Psoas muscle (tissue), 8 donors: ENCODE results near the gene FAM219A. TPM values are rescaled to one million over a fixed set of nuclear protein-coding genes. Genes with fewer than 3 reads are reported as not detected.

Experiments
- ATAC-seq, 4 donors: fragments of 200-7000 bp; cut with Tn5 transposase; one replicate each; pipeline ENCODE4 v1.9.1; 2020; ENCODE audit warnings: moderate library complexity in 3 of 4, mild to moderate bottlenecking in 2 of 4
- DNase-seq, 2 donors: peaks; one replicate each; pipeline ENCODE4 v3.0.0-alpha.2; 2020
- H3K27ac ChIP-seq: fragments of 200-600 bp; one replicate; pipeline ENCODE4 v1.8.0; 2022
- H3K27me3 ChIP-seq, 3 donors: fragments of 200-600 bp in 1 of 3; one replicate each; pipeline versions ENCODE4 v1.6.1 to v1.8.0; 2013 to 2022; ENCODE audit warnings: low read length in 2 of 3, mild to moderate bottlenecking in 2 of 3, moderate library complexity in 1 of 3; ENCODE audit not compliant: insufficient read depth in 3 of 3
- H3K36me3 ChIP-seq, 2 donors: fragments of 200-600 bp in 1 of 2; one replicate each; pipeline versions ENCODE4 v1.6.1 to v1.8.0; 2013 to 2022; ENCODE audit warnings: low read depth in 1 of 2, mild to moderate bottlenecking in 1 of 2, moderate library complexity in 1 of 2; ENCODE audit not compliant: insufficient read depth in 1 of 2
- H3K4me1 ChIP-seq: fragments of 200-600 bp; one replicate; pipeline ENCODE4 v1.8.0; 2022
- H3K4me3 ChIP-seq: fragments of 200-600 bp; one replicate; pipeline ENCODE4 v1.8.0; 2022; ENCODE audit warnings: mild to moderate bottlenecking
- H3K9me3 ChIP-seq: fragments of 200-600 bp; one replicate; pipeline ENCODE4 v1.8.0; 2022
- WGBS, 3 donors: extraction: QIAGEN DNeasy Blood & Tissue Kit; methylation state at CpG; one replicate each; pipeline versions ENCODE4 v1.1.6 to v1.1.7; 2013; 5-methylcytosine and 5-hydroxymethylcytosine counted together
- intact Hi-C, 2 donors: fragments of 100-400 bp; cut with DNase I; formaldehyde crosslinking; loops; one replicate each; pipeline versions ENCODE4 v1.11.0 to v1.14.2; 2022
- polyA plus RNA-seq, 3 donors: library from polyadenylated mRNA; stranded (reverse); fragments of 200-250 nt; gene quantifications; one replicate each; pipeline ENCODE4 v1.2.3, GENCODE V29; 2013
- total RNA-seq, 4 donors: library from RNA; stranded (reverse); fragmentation: NEBNext Ultra II Directional in 2 of 4; extraction: Animal tissue kit (Norgen Biotek cat#: 25700) in 2 of 4; gene quantifications; one replicate each; pipeline versions ENCODE4 v1.2.1 to v1.2.4, GENCODE V29; 2021 to 2023
- TF ChIP-seq, protein P1 (sequence below): fragments of 200-600 bp; IDR thresholded peaks from one replicate; pipeline ENCODE4 v1.8.0; 2022; ENCODE audit warnings: antibody characterized with exemption
- donor health status: healthy with polysubstance abuse.
- donor health status: DM: no; HTN: no; CAD: no; lungs with moderate emphysema.
- donor health status: Bipolar disorder and iron deficiency.
- donor health status: healthy.
- donor health status: DM: yes; HTN: yes; CAD: no.
- donor health status: DM: no; HTN: no; CAD: no.
- donor health status: DM: no; HTN: no; CAD: no.
- donor health status: DM: yes; HTN: yes; CAD: no.

The FAM219A gene
- total and polyA plus RNA-seq, 7 donors: 25.4 to 99.4 (median 36.5) TPM

GRCh38 chr9:34373749-34374148 lies 84.6 kb downstream of the FAM219A start:
- peaks cover 0 to 28% of the 10 kb centered on the region in 2 donors for H3K36me3 ChIP-seq
- peaks cover 32% of the 10 kb centered on the region for H3K4me1 ChIP-seq
- peak overlapping the region; percentile 78 for H3K27ac ChIP-seq
- H3K9me3 ChIP-seq: no peaks in the 10 kb centered on the region
- no peaks in the 10 kb centered on the region for H3K27me3 ChIP-seq
- WGBS, 3 donors: 65 to 97% (median 74%) methylated on average over 2 of the region's 2 CpGs
- DNase-seq (no peak), ATAC-seq (no peak)
- intact Hi-C loops: loop anchor here in 1 of 2 donors (2.0 kb wide), 1 partner anchor 35 kb away; no protein-coding TSS in a partner anchor
- H3K4me3 ChIP-seq: no peak overlapping the region
- TF ChIP-seq, protein P1, sequence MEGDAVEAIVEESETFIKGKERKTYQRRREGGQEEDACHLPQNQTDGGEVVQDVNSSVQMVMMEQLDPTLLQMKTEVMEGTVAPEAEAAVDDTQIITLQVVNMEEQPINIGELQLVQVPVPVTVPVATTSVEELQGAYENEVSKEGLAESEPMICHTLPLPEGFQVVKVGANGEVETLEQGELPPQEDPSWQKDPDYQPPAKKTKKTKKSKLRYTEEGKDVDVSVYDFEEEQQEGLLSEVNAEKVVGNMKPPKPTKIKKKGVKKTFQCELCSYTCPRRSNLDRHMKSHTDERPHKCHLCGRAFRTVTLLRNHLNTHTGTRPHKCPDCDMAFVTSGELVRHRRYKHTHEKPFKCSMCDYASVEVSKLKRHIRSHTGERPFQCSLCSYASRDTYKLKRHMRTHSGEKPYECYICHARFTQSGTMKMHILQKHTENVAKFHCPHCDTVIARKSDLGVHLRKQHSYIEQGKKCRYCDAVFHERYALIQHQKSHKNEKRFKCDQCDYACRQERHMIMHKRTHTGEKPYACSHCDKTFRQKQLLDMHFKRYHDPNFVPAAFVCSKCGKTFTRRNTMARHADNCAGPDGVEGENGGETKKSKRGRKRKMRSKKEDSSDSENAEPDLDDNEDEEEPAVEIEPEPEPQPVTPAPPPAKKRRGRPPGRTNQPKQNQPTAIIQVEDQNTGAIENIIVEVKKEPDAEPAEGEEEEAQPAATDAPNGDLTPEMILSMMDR: no peak

GRCh38 chr9:34372467-34373011 lies 85.8 kb downstream of the FAM219A start:
- H3K4me1 ChIP-seq: peaks cover 32% of the 10 kb centered on the region
- TF ChIP-seq, protein P1: no peak
- intact Hi-C loops: loop anchor here in 1 of 2 donors (2.0 kb wide), 1 partner anchor 34 kb away; no protein-coding TSS in a partner anchor
- H3K36me3 ChIP-seq: peaks cover 0 to 28% of the 10 kb centered on the region in 2 donors
- no peak overlapping the region for H3K4me3 ChIP-seq
- no peak overlapping the region for H3K27ac ChIP-seq
- DNase-seq: no peak
- WGBS, 3 donors: 82 to 88% (median 86%) methylated on average over 40 to 41 of the region's 41 CpGs
- ATAC-seq: no peak
- H3K9me3 ChIP-seq: no peaks in the 10 kb centered on the region
- no peaks in the 10 kb centered on the region for H3K27me3 ChIP-seq

GRCh38 chr9:34371886-34372466 lies 86.4 kb downstream of the FAM219A start:
- Histone ChIP-seq H3K4me3 (no peak overlapping the region), H3K9me3 (no peaks in the 10 kb centered on the region), H3K27me3 (no peaks in the 10 kb centered on the region), H3K36me3 (peaks cover 0 to 28% of the 10 kb centered on the region in 2 donors), H3K4me1 (peaks cover 32% of the 10 kb centered on the region), H3K27ac (no peak overlapping the region)
- ATAC-seq (no peak), DNase-seq (no peak)
- intact Hi-C loops: loop anchor here in 1 of 2 donors (2.0 kb wide), 1 partner anchor 33 kb away; no protein-coding TSS in a partner anchor
- TF ChIP-seq, protein P1: no peak
- WGBS, 3 donors: 81 to 92% (median 88%) methylated on average over 60 of the region's 60 CpGs

DNA sequence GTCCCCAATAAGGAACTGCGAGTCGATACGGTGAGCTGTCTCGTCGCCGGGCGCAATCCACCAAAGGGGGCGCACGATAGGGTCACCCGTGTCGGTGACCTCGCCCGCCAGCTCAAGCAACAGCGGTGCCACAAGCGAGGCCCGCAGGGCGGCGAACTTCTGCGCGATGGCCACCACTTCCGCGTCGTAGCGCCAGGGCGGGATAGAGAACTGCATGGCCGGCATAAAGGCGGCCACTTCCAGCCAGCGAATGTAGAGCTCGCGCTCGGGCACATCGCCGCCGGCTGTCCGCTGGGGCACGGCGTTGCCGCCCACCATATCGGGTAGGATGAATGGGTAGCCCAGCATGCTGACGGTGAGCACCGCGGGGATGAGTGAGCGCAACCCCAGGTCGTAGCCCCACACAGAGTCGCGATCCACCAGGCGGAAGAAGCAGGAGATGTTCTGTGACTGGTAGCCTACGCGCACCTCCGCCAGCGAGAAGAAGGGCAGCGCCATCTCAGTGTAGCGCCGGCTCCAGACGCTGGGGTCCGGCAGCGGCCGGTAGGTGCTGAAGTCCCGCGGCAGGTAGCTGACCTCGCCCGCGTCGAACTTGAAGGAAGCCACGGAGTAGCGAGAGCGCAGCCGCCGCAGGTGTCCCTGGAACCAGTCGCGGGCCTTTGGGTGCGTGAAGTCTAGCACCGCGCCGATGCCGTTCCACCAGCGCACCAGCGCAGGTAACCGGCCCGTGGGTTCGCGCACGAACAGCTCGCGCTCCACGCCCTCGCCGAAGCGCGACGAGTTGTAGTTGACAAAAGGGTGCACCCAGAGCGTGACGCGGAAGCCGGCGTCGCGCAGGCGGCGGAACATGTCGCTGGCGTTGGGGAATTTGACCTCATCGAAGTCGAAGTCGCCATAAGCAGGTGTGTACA lies 87.1 kb downstream of the FAM219A start:
- TF ChIP-seq, protein P1: no peak
- ATAC-seq: peak in 1 of 4 donors; percentile 6

More for the DNA sequence above, 87.1 kb downstream of the FAM219A start:
- no peaks in the 10 kb centered on the region for H3K27me3 ChIP-seq
- intact Hi-C loops: no loop called here
- DNase-seq: no peak
- no peak overlapping the region for H3K4me3 ChIP-seq
- H3K27ac ChIP-seq: no peak overlapping the region
- WGBS, 3 donors: 73 to 78% (median 73%) methylated on average over 105 of the region's 105 CpGs
- H3K9me3 ChIP-seq: no peaks in the 10 kb centered on the region
- H3K36me3 ChIP-seq: peaks cover 0 to 28% of the 10 kb centered on the region in 2 donors
- H3K4me1 ChIP-seq: peaks cover 32% of the 10 kb centered on the region
